K562 (cell line): ENCODE measurements around the gene HIPK2. TPM values are rescaled to one million over a fixed set of nuclear protein-coding genes. Genes with fewer than 3 reads are reported as not detected.
A peak's percentile ranks its signal among the peaks of the same experiment; 100 is the strongest.

Experiments
- HINFP ChIP-seq: fragments of 450-650 bp; conservative IDR thresholded peaks from 2 replicates; pipeline ENCODE4 v1.6.1; 2016; ENCODE audit warnings: missing genetic modification characterization, low read depth, mild to moderate bottlenecking, control low read depth, missing compliant biosample characterization
- MECOM ChIP-seq: fragments of 250-450 bp; sonication (Bioruptor Pico); IDR thresholded peaks from 2 replicates; pipeline ENCODE4 v1.8.0; 2022; ENCODE audit warnings: inconsistent platforms
- NR2C1 ChIP-seq, 2 experiments: fragments of 450-650 bp; IDR thresholded peaks; 2 replicates each; pipeline ENCODE4 v1.6.1; 2017; ENCODE audit warnings: mild to moderate bottlenecking in 2 of 2, antibody characterized with exemption in 1 of 2, inconsistent platforms in 1 of 2, missing compliant biosample characterization in 1 of 2, missing genetic modification characterization in 1 of 2
- SMC3 ChIP-seq: conservative IDR thresholded peaks from 2 replicates; pipeline ENCODE4 v1.6.1; 2011; ENCODE audit warnings: low read depth, low read length, improper control_type of control experiment; ENCODE audit not compliant: insufficient read depth
- SNRNP70 ChIP-seq: fragments of 200-400 bp; formaldehyde crosslinking; optimal IDR thresholded peaks from 2 replicates; pipeline ENCODE3; 2017; ENCODE audit warnings: low read depth, low read length
- SPI1 ChIP-seq: IDR thresholded peaks from 2 replicates; pipeline ENCODE4 v1.6.1; 2011; ENCODE audit warnings: low read depth, low read length, control low read depth, borderline replicate concordance
- USF2 ChIP-seq: sonication (generic); formaldehyde crosslinking; IDR thresholded peaks from 2 replicates; pipeline ENCODE4 v1.5.0; 2020; ENCODE audit warnings: missing genetic modification reagents
- polyA plus RNA-seq, 8 experiments: library from polyadenylated mRNA; depleted of rRNA in 4 of 8; stranded (reverse) in 5 of 8; unstranded in 3 of 8; fragments of >200 nt; fragmentation: Nextera tagmentation in 2 of 8; fragmentation: Illumina TruSeq in 1 of 8; extraction: Ambion mirVana in 2 of 8; extraction: Trizol in 1 of 8; gene quantifications; 2 replicates each; pipeline versions ENCODE4 v1.2.1 to v1.2.3, GENCODE V29; 2011 to 2014; ENCODE audit warnings: inconsistent platforms in 1 of 8, missing spikeins in 1 of 8
- total RNA-seq, 7 experiments: library from RNA; depleted of rRNA in 6 of 7; stranded (reverse); fragments of >200 nt in 6 of 7; fragmentation: Illumina TruSeq in 2 of 7; extraction: Trizol in 2 of 7; gene quantifications; 2 replicates each; pipeline versions ENCODE4 v1.2.1 to v1.2.3, GENCODE V29; 2011 to 2021; ENCODE audit warnings: low replicate concordance in 1 of 7
- TF ChIP-seq, protein P1 (sequence below), 2 experiments: fragments of 450-650 bp; formaldehyde crosslinking in 1 of 2; IDR thresholded peaks; 2 replicates each; pipeline versions ENCODE4 v1.4.0 to v1.6.1; 2014 to 2020; ENCODE audit warnings: mild to moderate bottlenecking in 2 of 2, borderline replicate concordance in 1 of 2, low read depth in 1 of 2

The HIPK2 gene
- total and polyA plus RNA-seq, 9 of the 15 experiments (the other 6 are each of a cell fraction or from before 2014, with no cell fraction given), result 0.69 to 19.8 (median 5.1) TPM

- TF ChIP-seq HINFP (no peak), USF2 (no peak), SPI1 (no peak), MECOM (CRISPR knock-in tag) (no peak), NR2C1 (IDR thresholded peaks at IDR 0.05) (no peak), NR2C1 (tag; IDR thresholded peaks at IDR 0.05) (no peak), SNRNP70 (no peak), SMC3 (0 out of 2 replicates have a peak, but pooled peaks have one; percentile 12)
- TF ChIP-seq, protein P1, sequence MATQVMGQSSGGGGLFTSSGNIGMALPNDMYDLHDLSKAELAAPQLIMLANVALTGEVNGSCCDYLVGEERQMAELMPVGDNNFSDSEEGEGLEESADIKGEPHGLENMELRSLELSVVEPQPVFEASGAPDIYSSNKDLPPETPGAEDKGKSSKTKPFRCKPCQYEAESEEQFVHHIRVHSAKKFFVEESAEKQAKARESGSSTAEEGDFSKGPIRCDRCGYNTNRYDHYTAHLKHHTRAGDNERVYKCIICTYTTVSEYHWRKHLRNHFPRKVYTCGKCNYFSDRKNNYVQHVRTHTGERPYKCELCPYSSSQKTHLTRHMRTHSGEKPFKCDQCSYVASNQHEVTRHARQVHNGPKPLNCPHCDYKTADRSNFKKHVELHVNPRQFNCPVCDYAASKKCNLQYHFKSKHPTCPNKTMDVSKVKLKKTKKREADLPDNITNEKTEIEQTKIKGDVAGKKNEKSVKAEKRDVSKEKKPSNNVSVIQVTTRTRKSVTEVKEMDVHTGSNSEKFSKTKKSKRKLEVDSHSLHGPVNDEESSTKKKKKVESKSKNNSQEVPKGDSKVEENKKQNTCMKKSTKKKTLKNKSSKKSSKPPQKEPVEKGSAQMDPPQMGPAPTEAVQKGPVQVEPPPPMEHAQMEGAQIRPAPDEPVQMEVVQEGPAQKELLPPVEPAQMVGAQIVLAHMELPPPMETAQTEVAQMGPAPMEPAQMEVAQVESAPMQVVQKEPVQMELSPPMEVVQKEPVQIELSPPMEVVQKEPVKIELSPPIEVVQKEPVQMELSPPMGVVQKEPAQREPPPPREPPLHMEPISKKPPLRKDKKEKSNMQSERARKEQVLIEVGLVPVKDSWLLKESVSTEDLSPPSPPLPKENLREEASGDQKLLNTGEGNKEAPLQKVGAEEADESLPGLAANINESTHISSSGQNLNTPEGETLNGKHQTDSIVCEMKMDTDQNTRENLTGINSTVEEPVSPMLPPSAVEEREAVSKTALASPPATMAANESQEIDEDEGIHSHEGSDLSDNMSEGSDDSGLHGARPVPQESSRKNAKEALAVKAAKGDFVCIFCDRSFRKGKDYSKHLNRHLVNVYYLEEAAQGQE (IDR thresholded peaks at IDR 0.05; ENCODE audit: borderline replicate concordance), result peak; percentile 36; the same call in 1 of the 2 replicates
- TF ChIP-seq, protein P1 (CRISPR knock-in tag; IDR thresholded peaks at IDR 0.05; ENCODE audit: low read depth), result no peak
These were observed 49.2 kb upstream of the HIPK2 start (continued) for GRCh38 chr7:139827042-139827441.
